Kidney (tissue), 14 donors: ENCODE measurements around the gene TMEM132C. TPM values are rescaled to one million over a fixed set of nuclear protein-coding genes. Genes with fewer than 3 reads are reported as not detected.

ENCODE experiments used
- DNase-seq, 5 donors: peaks; one replicate each; pipeline ENCODE4 v3.0.0-alpha.2; 2013 to 2020
- FAIRE-seq: peaks from 2 replicates; lab custom pipeline; 2012; peaks lifted over from hg19 to GRCh38; lab: Jason Lieb, UNC
- H3K27ac ChIP-seq, 2 donors: one replicate each; pipeline ENCODE4 v1.7.0; 2013; ENCODE audit warnings: low read depth in 2 of 2, low read length in 2 of 2, inconsistent platforms in 1 of 2
- H3K27me3 ChIP-seq: one replicate; pipeline ENCODE4 v1.7.1; 2013; ENCODE audit warnings: low read length, inconsistent platforms; ENCODE audit not compliant: control insufficient read depth, insufficient read depth
- H3K36me3 ChIP-seq, 3 donors: one replicate each; pipeline versions ENCODE4 v1.7.0 to v1.7.1; 2013; ENCODE audit warnings: low read length in 3 of 3, control low read depth in 1 of 3, inconsistent platforms in 1 of 3; ENCODE audit not compliant: insufficient read depth in 3 of 3, control insufficient read depth in 2 of 3
- H3K4me1 ChIP-seq, 3 donors: one replicate each; pipeline versions ENCODE4 v1.7.0 to v1.7.1; 2013; ENCODE audit warnings: low read length in 3 of 3, inconsistent platforms in 1 of 3, low read depth in 1 of 3; ENCODE audit not compliant: control insufficient read depth in 2 of 3, insufficient read depth in 2 of 3
- H3K4me3 ChIP-seq, 3 donors: one replicate each; pipeline versions ENCODE4 v1.7.0 to v1.8.1; 2013; ENCODE audit warnings: low read length in 3 of 3, control low read depth in 1 of 3, inconsistent platforms in 1 of 3
- H3K9ac ChIP-seq, 3 donors: one replicate each; pipeline versions ENCODE4 v1.7.0 to v1.7.1; 2013; ENCODE audit warnings: low read length in 3 of 3, control low read depth in 1 of 3, inconsistent platforms in 1 of 3
- H3K9me3 ChIP-seq, 3 donors: one replicate each; pipeline versions ENCODE4 v1.7.0 to v1.7.1; 2013; ENCODE audit warnings: low read length in 3 of 3, control low read depth in 1 of 3, inconsistent platforms in 1 of 3; ENCODE audit not compliant: control insufficient read depth in 2 of 3, insufficient read depth in 1 of 3
- intact Hi-C: fragments of 100-400 bp; cut with DNase I; formaldehyde crosslinking; loops from one replicate; pipeline ENCODE4 v1.11.1; 2022
- polyA plus RNA-seq: library from polyadenylated mRNA; stranded (reverse); fragments of 350-450 nt; fragmentation: Illumina TruSeq; extraction: RNeasy Lipid Tissue Mini Kit (QIAGEN cat#74804); gene quantifications from one replicate; pipeline ENCODE4 v1.2.3, GENCODE V29; 2014; ENCODE audit warnings: low read depth, low replicate concordance; ENCODE audit not compliant: insufficient read depth
- total RNA-seq: library from RNA; stranded (reverse); fragmentation: NEBNext Ultra II Directional; extraction: Animal tissue kit (Norgen Biotek cat#: 25700); gene quantifications from one replicate; pipeline ENCODE4 v1.2.1, GENCODE V29; 2021
- TF ChIP-seq, protein P1 (sequence below): IDR thresholded peaks from 3 replicates; pipeline ENCODE4 v1.5.1; 2012; ENCODE audit warnings: mild to moderate bottlenecking, moderate library complexity, borderline replicate concordance; ENCODE audit not compliant: insufficient read depth; ENCODE audit errors: extremely low read depth
- donor health status: control.
- donor health status: control.
- donor health status: control.
- donor health status: control.
- donor health status: control.
- donor health status: DM: yes; HTN: yes; CAD: no.
- donor health status: Normal renal cell carcinoma (clear cell type).

TMEM132C gene
- total and polyA plus RNA-seq, 2 donors from 2014 or later = 0.28 to 0.75 TPM

DNA sequence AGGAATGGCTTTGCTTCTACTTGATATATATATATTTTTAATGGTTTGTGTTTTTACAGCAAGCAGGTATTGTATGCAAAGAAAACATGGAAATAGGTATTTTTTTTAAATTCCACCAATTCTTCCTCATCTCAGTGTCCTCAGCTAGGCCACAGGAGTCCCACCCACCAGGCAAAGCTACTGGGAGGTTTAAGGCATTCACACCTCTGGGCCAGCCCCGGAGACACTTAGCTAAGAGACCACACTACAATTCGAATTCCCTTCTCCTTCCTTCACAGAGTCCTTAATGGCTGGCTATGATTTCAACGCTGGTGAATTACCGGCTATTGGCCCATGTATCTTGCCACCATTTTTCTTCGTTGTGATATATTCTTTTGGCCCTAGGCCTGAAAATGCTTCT, 485.4 kb downstream of the TMEM132C start:
- FAIRE-seq (no peak), DNase-seq (no peak)
- Histone ChIP-seq H3K9ac (no peak overlapping the region), H3K36me3 (no peaks in the 10 kb centered on the region), H3K9me3 (no peaks in the 10 kb centered on the region), H3K4me1 (no peaks in the 10 kb centered on the region), H3K27me3 (no peaks in the 10 kb centered on the region), H3K4me3 (no peak overlapping the region), H3K27ac (no peak overlapping the region)
- intact Hi-C loops = no loop called here
- TF ChIP-seq, protein P1, sequence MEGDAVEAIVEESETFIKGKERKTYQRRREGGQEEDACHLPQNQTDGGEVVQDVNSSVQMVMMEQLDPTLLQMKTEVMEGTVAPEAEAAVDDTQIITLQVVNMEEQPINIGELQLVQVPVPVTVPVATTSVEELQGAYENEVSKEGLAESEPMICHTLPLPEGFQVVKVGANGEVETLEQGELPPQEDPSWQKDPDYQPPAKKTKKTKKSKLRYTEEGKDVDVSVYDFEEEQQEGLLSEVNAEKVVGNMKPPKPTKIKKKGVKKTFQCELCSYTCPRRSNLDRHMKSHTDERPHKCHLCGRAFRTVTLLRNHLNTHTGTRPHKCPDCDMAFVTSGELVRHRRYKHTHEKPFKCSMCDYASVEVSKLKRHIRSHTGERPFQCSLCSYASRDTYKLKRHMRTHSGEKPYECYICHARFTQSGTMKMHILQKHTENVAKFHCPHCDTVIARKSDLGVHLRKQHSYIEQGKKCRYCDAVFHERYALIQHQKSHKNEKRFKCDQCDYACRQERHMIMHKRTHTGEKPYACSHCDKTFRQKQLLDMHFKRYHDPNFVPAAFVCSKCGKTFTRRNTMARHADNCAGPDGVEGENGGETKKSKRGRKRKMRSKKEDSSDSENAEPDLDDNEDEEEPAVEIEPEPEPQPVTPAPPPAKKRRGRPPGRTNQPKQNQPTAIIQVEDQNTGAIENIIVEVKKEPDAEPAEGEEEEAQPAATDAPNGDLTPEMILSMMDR = no peak

DNA sequence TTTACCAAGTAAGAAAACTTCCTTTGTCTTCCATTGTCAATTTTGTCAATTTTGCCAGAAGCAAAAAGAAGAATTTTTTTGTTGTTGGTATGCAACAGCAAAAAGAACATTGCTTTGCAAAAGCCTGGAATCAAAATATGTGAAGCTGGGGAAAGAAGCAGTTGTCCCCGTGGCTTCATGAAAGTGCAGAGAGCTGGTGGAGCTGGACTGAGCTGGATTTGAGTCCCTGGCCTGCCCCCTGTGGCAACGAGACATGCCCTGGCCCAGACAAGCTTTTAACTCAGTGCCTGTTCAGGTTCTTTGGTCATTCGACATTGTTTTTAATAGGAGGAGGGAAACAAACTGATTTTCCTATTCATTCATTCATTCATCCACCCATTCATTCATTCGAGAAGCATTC, 486.5 kb downstream of the TMEM132C start:
- H3K4me1 ChIP-seq = no peaks in the 10 kb centered on the region
- FAIRE-seq = no peak
- peak in 1 of 5 donors; percentile 15 for DNase-seq
- H3K9me3 ChIP-seq = no peaks in the 10 kb centered on the region
- intact Hi-C loops = no loop called here
- H3K27me3 ChIP-seq = no peaks in the 10 kb centered on the region
- H3K36me3 ChIP-seq = no peaks in the 10 kb centered on the region
- no peak overlapping the region for H3K27ac ChIP-seq
- H3K9ac ChIP-seq = no peak overlapping the region
- H3K4me3 ChIP-seq = no peak overlapping the region
- TF ChIP-seq, protein P1 = no peak

DNA sequence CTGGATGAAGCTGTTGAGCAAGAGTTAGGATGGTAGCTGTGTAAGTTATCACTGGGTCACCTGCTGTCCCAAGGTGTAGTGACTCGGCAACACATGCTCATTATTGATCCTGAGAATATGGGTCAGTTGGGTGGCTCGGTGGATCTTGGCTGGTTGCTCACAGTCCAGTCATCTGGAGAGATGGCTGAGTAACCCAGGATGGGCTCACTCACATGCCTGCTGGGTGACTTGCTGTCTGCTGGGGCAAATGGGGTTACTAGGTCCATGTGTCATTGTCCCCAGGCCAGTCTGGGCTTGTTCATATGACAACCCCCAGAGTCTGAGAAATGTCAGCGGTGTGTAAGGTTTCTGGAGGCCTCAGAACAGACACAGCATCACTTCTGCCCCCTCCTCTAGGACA, 487.3 kb downstream of the TMEM132C start:
- Histone ChIP-seq H3K9ac (no peak overlapping the region), H3K4me3 (no peak overlapping the region), H3K27me3 (no peaks in the 10 kb centered on the region), H3K36me3 (no peaks in the 10 kb centered on the region), H3K27ac (no peak overlapping the region), H3K4me1 (no peaks in the 10 kb centered on the region), H3K9me3 (no peaks in the 10 kb centered on the region)
- DNase-seq (no peak), FAIRE-seq (no peak)
- intact Hi-C loops = no loop called here
- TF ChIP-seq, protein P1 = no peak

DNA sequence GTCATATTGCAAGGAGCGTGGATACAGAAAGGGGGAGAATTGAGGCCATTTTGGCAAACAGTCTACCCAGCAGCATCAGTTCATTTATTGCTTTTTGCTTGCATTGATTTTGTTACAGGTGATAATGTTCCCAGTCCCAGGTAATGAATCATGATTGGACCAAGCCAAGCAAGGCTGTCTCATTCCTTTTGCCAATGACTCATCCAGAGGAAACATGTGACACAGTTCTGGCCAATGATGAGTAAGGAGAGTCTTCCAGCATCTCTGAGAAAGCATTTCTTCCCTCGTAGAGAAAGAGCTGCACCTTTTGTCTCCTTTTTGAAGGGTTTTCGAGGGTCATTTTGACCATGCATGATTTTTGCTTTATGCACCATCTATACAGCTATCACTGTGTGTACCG, 488.6 kb downstream of the TMEM132C start:
- no peak for FAIRE-seq
- TF ChIP-seq, protein P1 = no peak
- no peak overlapping the region for H3K27ac ChIP-seq

More for the DNA sequence above, 488.6 kb downstream of the TMEM132C start:
- intact Hi-C loops = no loop called here
- H3K27me3 ChIP-seq = no peaks in the 10 kb centered on the region
- H3K4me3 ChIP-seq = no peak overlapping the region
- no peaks in the 10 kb centered on the region for H3K9me3 ChIP-seq
- no peak for DNase-seq
- no peak overlapping the region for H3K9ac ChIP-seq
- H3K36me3 ChIP-seq = no peaks in the 10 kb centered on the region
- H3K4me1 ChIP-seq = no peaks in the 10 kb centered on the region
